A549 (cell line): Measurements from ENCODE around the gene SGSM1.

ENCODE experiments used
- POLR2A ChIP-seq: IDR thresholded peaks from 2 replicates; pipeline ENCODE4 v1.6.1; 2012; ENCODE audit warnings: mild to moderate bottlenecking, low read length
- TF ChIP-seq, protein P1 (sequence below): IDR thresholded peaks from 2 replicates; pipeline ENCODE4 v1.6.1; 2012
- TF ChIP-seq, protein P2 (sequence below): fragments of >200 bp; sonication (Bioruptor Twin); formaldehyde crosslinking; IDR thresholded peaks from 3 replicates; pipeline ENCODE4 v1.5.1; 2016
- TF ChIP-seq, protein P3 (sequence below): IDR thresholded peaks from 2 replicates; pipeline ENCODE4 v1.6.1; 2012; ENCODE audit warnings: low read depth, borderline replicate concordance

DNA sequence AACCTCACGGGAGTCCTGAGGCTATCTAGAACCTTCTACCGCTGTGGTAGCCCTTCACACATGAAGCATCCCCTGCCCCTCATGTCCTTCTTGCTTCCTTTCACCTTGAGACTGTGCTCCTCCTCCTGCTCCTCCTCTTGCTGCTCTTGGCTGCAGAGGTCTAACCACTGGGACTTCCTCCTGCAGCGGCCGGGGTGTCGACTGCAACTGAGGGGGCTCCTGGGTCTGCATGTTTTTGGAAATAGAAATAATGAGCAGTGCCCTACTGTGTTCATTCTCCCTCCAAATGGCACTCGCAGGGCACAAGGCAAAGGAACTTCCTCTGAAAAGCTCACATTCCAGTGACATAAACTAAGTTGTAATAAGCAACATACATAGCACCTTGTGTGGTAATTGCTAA lies 46.2 kb upstream of the SGSM1 start:
- TF ChIP-seq, protein P1, sequence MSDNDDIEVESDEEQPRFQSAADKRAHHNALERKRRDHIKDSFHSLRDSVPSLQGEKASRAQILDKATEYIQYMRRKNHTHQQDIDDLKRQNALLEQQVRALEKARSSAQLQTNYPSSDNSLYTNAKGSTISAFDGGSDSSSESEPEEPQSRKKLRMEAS = no peak
- no peak for TF ChIP-seq POLR2A
- TF ChIP-seq, protein P2, sequence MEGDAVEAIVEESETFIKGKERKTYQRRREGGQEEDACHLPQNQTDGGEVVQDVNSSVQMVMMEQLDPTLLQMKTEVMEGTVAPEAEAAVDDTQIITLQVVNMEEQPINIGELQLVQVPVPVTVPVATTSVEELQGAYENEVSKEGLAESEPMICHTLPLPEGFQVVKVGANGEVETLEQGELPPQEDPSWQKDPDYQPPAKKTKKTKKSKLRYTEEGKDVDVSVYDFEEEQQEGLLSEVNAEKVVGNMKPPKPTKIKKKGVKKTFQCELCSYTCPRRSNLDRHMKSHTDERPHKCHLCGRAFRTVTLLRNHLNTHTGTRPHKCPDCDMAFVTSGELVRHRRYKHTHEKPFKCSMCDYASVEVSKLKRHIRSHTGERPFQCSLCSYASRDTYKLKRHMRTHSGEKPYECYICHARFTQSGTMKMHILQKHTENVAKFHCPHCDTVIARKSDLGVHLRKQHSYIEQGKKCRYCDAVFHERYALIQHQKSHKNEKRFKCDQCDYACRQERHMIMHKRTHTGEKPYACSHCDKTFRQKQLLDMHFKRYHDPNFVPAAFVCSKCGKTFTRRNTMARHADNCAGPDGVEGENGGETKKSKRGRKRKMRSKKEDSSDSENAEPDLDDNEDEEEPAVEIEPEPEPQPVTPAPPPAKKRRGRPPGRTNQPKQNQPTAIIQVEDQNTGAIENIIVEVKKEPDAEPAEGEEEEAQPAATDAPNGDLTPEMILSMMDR = no peak
- TF ChIP-seq, protein P3, sequence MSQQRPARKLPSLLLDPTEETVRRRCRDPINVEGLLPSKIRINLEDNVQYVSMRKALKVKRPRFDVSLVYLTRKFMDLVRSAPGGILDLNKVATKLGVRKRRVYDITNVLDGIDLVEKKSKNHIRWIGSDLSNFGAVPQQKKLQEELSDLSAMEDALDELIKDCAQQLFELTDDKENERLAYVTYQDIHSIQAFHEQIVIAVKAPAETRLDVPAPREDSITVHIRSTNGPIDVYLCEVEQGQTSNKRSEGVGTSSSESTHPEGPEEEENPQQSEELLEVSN = no peak
